Stimulated activated CD4-positive, alpha-beta T cell treated with anti-CD3 and anti-CD28 coated beads, Interleukin-1b, Interleukin-23, amount 100 ng/mL, for 1 hour (primary cell): ENCODE data around the gene STAT4.

Experiments
- DNase-seq, 2 donors: peaks; one replicate each; pipeline ENCODE4 v3.0.0-alpha.2; 2020; ENCODE audit warnings: low read depth in 2 of 2

Gene STAT4

GRCh38 chr2:191081411-191082155 is 69.2 kb downstream of the STAT4 start:
- DNase-seq: no peak

- no peak for DNase-seq
Measured at GRCh38 chr2:191078165-191078867, 72.5 kb downstream of the STAT4 start.

- DNase-seq: no peak
Measured at GRCh38 chr2:191070276-191070675, 80.5 kb downstream of the STAT4 start.

GRCh38 chr2:191069606-191070005 is 81.2 kb downstream of the STAT4 start:
- no peak for DNase-seq

GRCh38 chr2:191066919-191067233 is 83.9 kb downstream of the STAT4 start:
- no peak for DNase-seq

- DNase-seq: no peak
Measured at GRCh38 chr2:191066197-191066918, 84.4 kb downstream of the STAT4 start.

- DNase-seq: no peak
Measured at GRCh38 chr2:191065785-191066184, 85.0 kb downstream of the STAT4 start.

- no peak for DNase-seq
Measured at GRCh38 chr2:191064590-191064989, 86.2 kb downstream of the STAT4 start.

- no peak for DNase-seq
Measured at GRCh38 chr2:191063584-191063983, 87.2 kb downstream of the STAT4 start.

GRCh38 chr2:191061381-191061980 is 89.3 kb downstream of the STAT4 start:
- no peak for DNase-seq

GRCh38 chr2:191059308-191059707 is 91.5 kb downstream of the STAT4 start:
- DNase-seq: no peak

- DNase-seq: no peak
Measured at GRCh38 chr2:191056228-191056627, 94.6 kb downstream of the STAT4 start.

GRCh38 chr2:191053256-191053655 is 97.5 kb downstream of the STAT4 start:
- DNase-seq: no peak

GRCh38 chr2:191051825-191052778 is 98.7 kb downstream of the STAT4 start:
- no peak for DNase-seq

GRCh38 chr2:191051177-191051576 is 99.6 kb downstream of the STAT4 start:
- DNase-seq: no peak

GRCh38 chr2:191050640-191050987 is 100.2 kb downstream of the STAT4 start:
- no peak for DNase-seq

GRCh38 chr2:191049728-191050639 is 100.8 kb downstream of the STAT4 start:
- no peak for DNase-seq

GRCh38 chr2:191048073-191048472 is 102.7 kb downstream of the STAT4 start:
- no peak for DNase-seq

GRCh38 chr2:191045141-191045540 is 105.7 kb downstream of the STAT4 start:
- DNase-seq: no peak

GRCh38 chr2:191043438-191043837 is 107.4 kb downstream of the STAT4 start:
- DNase-seq: no peak
